Mammary epithelial cell (primary cell): ENCODE measurements around the gene ATRIP.

Experiments
- EZH2 ChIP-seq: IDR thresholded peaks from 2 replicates; pipeline ENCODE4 v1.6.1; 2012; ENCODE audit warnings: low read length, inconsistent platforms, borderline replicate concordance
- TF ChIP-seq, protein P1 (sequence below), 2 donors: IDR thresholded peaks in 1 of 2; conservative IDR thresholded peaks in 1 of 2; 2 replicates each; pipeline ENCODE4 v1.5.1; 2011 to 2012; ENCODE audit warnings: inconsistent platforms in 2 of 2, low read length in 2 of 2, mild to moderate bottlenecking in 2 of 2, control low read depth in 1 of 2, low read depth in 1 of 2; ENCODE audit not compliant: insufficient read depth in 1 of 2; ENCODE audit errors: extremely low read depth in 1 of 2

GRCh38 chr3:48464713-48465221 lies 18.2 kb downstream of the ATRIP start:
- TF ChIP-seq, protein P1, sequence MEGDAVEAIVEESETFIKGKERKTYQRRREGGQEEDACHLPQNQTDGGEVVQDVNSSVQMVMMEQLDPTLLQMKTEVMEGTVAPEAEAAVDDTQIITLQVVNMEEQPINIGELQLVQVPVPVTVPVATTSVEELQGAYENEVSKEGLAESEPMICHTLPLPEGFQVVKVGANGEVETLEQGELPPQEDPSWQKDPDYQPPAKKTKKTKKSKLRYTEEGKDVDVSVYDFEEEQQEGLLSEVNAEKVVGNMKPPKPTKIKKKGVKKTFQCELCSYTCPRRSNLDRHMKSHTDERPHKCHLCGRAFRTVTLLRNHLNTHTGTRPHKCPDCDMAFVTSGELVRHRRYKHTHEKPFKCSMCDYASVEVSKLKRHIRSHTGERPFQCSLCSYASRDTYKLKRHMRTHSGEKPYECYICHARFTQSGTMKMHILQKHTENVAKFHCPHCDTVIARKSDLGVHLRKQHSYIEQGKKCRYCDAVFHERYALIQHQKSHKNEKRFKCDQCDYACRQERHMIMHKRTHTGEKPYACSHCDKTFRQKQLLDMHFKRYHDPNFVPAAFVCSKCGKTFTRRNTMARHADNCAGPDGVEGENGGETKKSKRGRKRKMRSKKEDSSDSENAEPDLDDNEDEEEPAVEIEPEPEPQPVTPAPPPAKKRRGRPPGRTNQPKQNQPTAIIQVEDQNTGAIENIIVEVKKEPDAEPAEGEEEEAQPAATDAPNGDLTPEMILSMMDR (conservative IDR thresholded peaks at IDR 0.05 in 1 of 2, IDR thresholded peaks at IDR 0.05 in 1 of 2; ENCODE audit: extremely low read depth in 1 of 2, insufficient read depth in 1 of 2, low read depth in 1 of 2, low read length in 2 of 2): no peak
- TF ChIP-seq EZH2: no peak
